ENCODE data around the gene NEURL1B.

The NEURL1B gene

GRCh38 chr5:172718527-172719114 lies 77.6 kb downstream of the NEURL1B start:
- ChIA-PET CTCF (no interaction called here), POLR2A (interaction anchor here (2.2 kb wide), 1 partner anchor 52 kb away, joined by 12 read pairs; the partner anchor contains the start of gene DUSP1)

GRCh38 chr5:172719211-172719610 lies 78.1 kb downstream of the NEURL1B start:
- ChIA-PET CTCF (interaction anchor here (0.9 kb wide), 1 partner anchor 21 kb away, joined by 3 read pairs; no protein-coding TSS in a partner anchor), POLR2A (interaction anchor here (1.1 to 2.2 kb wide), 2 partner anchors 47 to 52 kb away, joined by 4 to 12 read pairs; partner anchors contain the start of gene DUSP1)
- DNase-seq (ENCODE audit: extremely low spot score): no peak
- no peak for TF ChIP-seq LEF1 (IDR thresholded peaks at IDR 0.05; ENCODE audit: borderline replicate concordance)

More at GRCh38 chr5:172718527-172719114, 77.6 kb downstream of the NEURL1B start:
- TF ChIP-seq PKNOX1 (IDR thresholded peaks at IDR 0.05): no peak
- peak; percentile 10; the same call in 1 of the 2 replicates for TF ChIP-seq CTBP1 (IDR thresholded peaks at IDR 0.05; ENCODE audit: borderline replicate concordance)
- no peak for TF ChIP-seq ZNF384 (IDR thresholded peaks at IDR 0.05)
- DNase-seq (ENCODE audit: extremely low spot score): no peak

- POLR2A ChIA-PET: interaction anchor here (2.2 kb wide), 1 partner anchor 50 kb away, joined by 12 read pairs; the partner anchor contains the start of gene DUSP1
- CTCF ChIA-PET: interaction anchor here (0.6 to 1.0 kb wide), 3 partner anchors 52 to 574 kb away, joined by 3 to 4 read pairs (median 4); no protein-coding TSS in a partner anchor
- DNase-seq (ENCODE audit: extremely low spot score): no peak
- TF ChIP-seq SUZ12 (IDR thresholded peaks at IDR 0.05) (no peak), L3MBTL2 (conservative IDR thresholded peaks at IDR 0.05) (0 out of 2 replicates have a peak, but pooled peaks have one; percentile 24)
Measured at GRCh38 chr5:172720655-172721054, 79.6 kb downstream of the NEURL1B start.

- ChIA-PET CTCF (interaction anchor here (1.0 kb wide), 1 partner anchor 49 kb away, joined by 3 read pairs; the partner anchor contains the start of gene DUSP1), POLR2A (interaction anchor here (3.8 kb wide), 1 partner anchor 48 kb away, joined by 28 read pairs; the partner anchor contains the start of gene DUSP1)
- TF ChIP-seq HDGF (IDR thresholded peaks at IDR 0.05; ENCODE audit: borderline replicate concordance) (no peak), TARDBP (IDR thresholded peaks at IDR 0.05) (no peak), PKNOX1 (IDR thresholded peaks at IDR 0.05) (no peak), FOXK2 (IDR thresholded peaks at IDR 0.05) (no peak), BHLHE40 (IDR thresholded peaks at IDR 0.05; ENCODE audit: borderline replicate concordance) (no peak), ZNF384 (IDR thresholded peaks at IDR 0.05) (no peak), NFRKB (IDR thresholded peaks at IDR 0.05) (no peak), FOXA1 (IDR thresholded peaks at IDR 0.05) (no peak), ELF4 (IDR thresholded peaks at IDR 0.05) (no peak), CTBP1 (IDR thresholded peaks at IDR 0.05; ENCODE audit: borderline replicate concordance) (no peak), FOXM1 (IDR thresholded peaks at IDR 0.05; ENCODE audit: borderline replicate concordance) (no peak), L3MBTL2 (conservative IDR thresholded peaks at IDR 0.05) (no peak), LEF1 (IDR thresholded peaks at IDR 0.05; ENCODE audit: borderline replicate concordance) (no peak), SP1 (IDR thresholded peaks at IDR 0.05) (no peak), ARNT (IDR thresholded peaks at IDR 0.05) (no peak), SUZ12 (IDR thresholded peaks at IDR 0.05) (no peak)
- DNase-seq (ENCODE audit: extremely low spot score): no peak
Measured at GRCh38 chr5:172721455-172722326, 80.6 kb downstream of the NEURL1B start.

- no peak for TF ChIP-seq FOXA1 (IDR thresholded peaks at IDR 0.05)
- TF ChIP-seq ELF4 (IDR thresholded peaks at IDR 0.05): no peak
- no peak for TF ChIP-seq NFRKB (IDR thresholded peaks at IDR 0.05)
- TF ChIP-seq FOXM1 (IDR thresholded peaks at IDR 0.05; ENCODE audit: borderline replicate concordance): no peak
- TF ChIP-seq L3MBTL2 (conservative IDR thresholded peaks at IDR 0.05): no peak
- TF ChIP-seq FOXK2 (IDR thresholded peaks at IDR 0.05): no peak
- TF ChIP-seq ARNT (IDR thresholded peaks at IDR 0.05): no peak
- no peak for TF ChIP-seq TARDBP (IDR thresholded peaks at IDR 0.05)
- no peak for TF ChIP-seq CTBP1 (IDR thresholded peaks at IDR 0.05; ENCODE audit: borderline replicate concordance)
- TF ChIP-seq PKNOX1 (IDR thresholded peaks at IDR 0.05): no peak
- no peak for TF ChIP-seq HDGF (IDR thresholded peaks at IDR 0.05; ENCODE audit: borderline replicate concordance)
- no peak for TF ChIP-seq ZNF384 (IDR thresholded peaks at IDR 0.05)
- TF ChIP-seq BHLHE40 (IDR thresholded peaks at IDR 0.05; ENCODE audit: borderline replicate concordance): no peak
- no peak for TF ChIP-seq SP1 (IDR thresholded peaks at IDR 0.05)
- TF ChIP-seq LEF1 (IDR thresholded peaks at IDR 0.05; ENCODE audit: borderline replicate concordance): no peak
- no peak for DNase-seq (ENCODE audit: extremely low spot score)
- POLR2A ChIA-PET: interaction anchor here (3.8 kb wide), 1 partner anchor 48 kb away, joined by 28 read pairs; the partner anchor contains the start of gene DUSP1
- CTCF ChIA-PET: interaction anchor here (0.6 to 1.0 kb wide), 2 partner anchors 48 to 236 kb away, joined by 3 read pairs; partner anchors contain the start of gene DUSP1
Measured at GRCh38 chr5:172722327-172722815, 81.3 kb downstream of the NEURL1B start.

- TF ChIP-seq FOXK2 (IDR thresholded peaks at IDR 0.05): no peak
- TF ChIP-seq TARDBP (IDR thresholded peaks at IDR 0.05): no peak
- no peak for TF ChIP-seq LEF1 (IDR thresholded peaks at IDR 0.05; ENCODE audit: borderline replicate concordance)
- TF ChIP-seq L3MBTL2 (conservative IDR thresholded peaks at IDR 0.05): no peak
- TF ChIP-seq HDGF (IDR thresholded peaks at IDR 0.05; ENCODE audit: borderline replicate concordance): no peak
- no peak for TF ChIP-seq NFRKB (IDR thresholded peaks at IDR 0.05)
- no peak for TF ChIP-seq SP1 (IDR thresholded peaks at IDR 0.05)
- TF ChIP-seq PKNOX1 (IDR thresholded peaks at IDR 0.05): no peak
- TF ChIP-seq ARNT (IDR thresholded peaks at IDR 0.05): no peak
- TF ChIP-seq BHLHE40 (IDR thresholded peaks at IDR 0.05; ENCODE audit: borderline replicate concordance): no peak
- TF ChIP-seq ZNF384 (IDR thresholded peaks at IDR 0.05): no peak
- no peak for TF ChIP-seq ELF4 (IDR thresholded peaks at IDR 0.05)
- TF ChIP-seq FOXA1 (IDR thresholded peaks at IDR 0.05): no peak
- no peak for TF ChIP-seq FOXM1 (IDR thresholded peaks at IDR 0.05; ENCODE audit: borderline replicate concordance)
- no peak for TF ChIP-seq CTBP1 (IDR thresholded peaks at IDR 0.05; ENCODE audit: borderline replicate concordance)
- TF ChIP-seq SUZ12 (IDR thresholded peaks at IDR 0.05): no peak
- ChIA-PET CTCF (interaction anchor here (0.9 to 1.2 kb wide), 3 partner anchors 9 to 210 kb away, joined by 3 to 4 read pairs (median 3); no protein-coding TSS in a partner anchor), POLR2A (interaction anchor here (0.9 to 3.8 kb wide), 2 partner anchors 42 to 47 kb away, joined by 4 to 28 read pairs; partner anchors contain the start of gene DUSP1)
- DNase-seq (ENCODE audit: extremely low spot score): no peak
Measured at GRCh38 chr5:172723508-172723907, 82.4 kb downstream of the NEURL1B start.

Measured in HEK293T (cell line).